Measurements from ENCODE around the gene CALHM2. TPM values are rescaled to one million over a fixed set of nuclear protein-coding genes. Genes with fewer than 3 reads are reported as not detected.
A peak's percentile ranks its signal among the peaks of the same experiment; 100 is the strongest.

The CALHM2 gene
- total and polyA plus RNA-seq, 12 donors: 5.2 to 23.5 (median 11.6) TPM

DNA sequence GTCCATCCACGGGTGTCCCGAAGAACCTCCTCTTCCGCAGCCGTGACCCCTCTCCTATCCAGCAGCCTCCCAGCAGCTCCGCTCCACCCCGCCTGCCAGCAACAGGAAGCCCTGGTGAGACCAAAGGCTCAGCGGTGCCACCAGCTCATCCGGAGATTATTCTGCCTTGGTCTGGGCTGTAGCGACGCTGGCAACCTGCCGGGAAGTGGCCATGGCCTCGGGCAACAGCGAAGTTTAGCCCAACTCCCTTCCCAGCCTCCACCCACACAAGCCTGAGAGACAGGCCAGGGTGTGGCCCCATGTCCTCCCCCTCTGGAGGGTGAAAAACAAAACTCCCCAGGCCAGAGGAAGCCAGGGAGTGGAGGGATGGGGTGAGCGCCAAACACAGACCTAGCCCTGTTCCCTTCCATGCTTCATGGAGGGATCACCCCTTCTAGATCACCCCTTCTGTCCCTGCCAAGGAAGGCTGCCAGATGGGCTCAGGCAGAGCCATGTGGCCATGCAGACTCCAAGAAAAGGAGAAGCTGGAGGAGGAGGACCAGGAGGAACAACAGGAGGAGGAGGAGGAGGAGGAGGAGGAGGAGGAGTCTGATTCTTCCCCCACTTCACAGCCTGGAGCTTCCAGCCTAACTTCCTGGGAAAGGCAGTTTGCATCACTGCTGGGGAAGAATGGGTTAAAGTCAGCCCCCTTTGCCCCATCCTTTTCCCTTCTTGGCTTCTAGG lies 918 bp downstream of the CALHM2 start:
- ATAC-seq (peak; percentile 48 to 81 (median 68)), DNase-seq (peak; percentile 69 to 80)
- Histone ChIP-seq H3K27me3 (peaks cover 0 to 5% (median 0%) of the 10 kb centered on the region in 7 donors), H3K9me3 (no peaks in the 10 kb centered on the region), H3K4me3 (peak overlapping the region; percentile 65 to 89 (median 82)), H3K27ac (peak overlapping the region; percentile 84 to 98 (median 95)), H3K36me3 (peaks cover 0 to 44% (median 28%) of the 10 kb centered on the region in 9 donors), H3K4me1 (peaks cover 24 to 59% (median 53%) of the 10 kb centered on the region in 9 donors)
- intact Hi-C loops (cut with DNase I): no loop called here
- WGBS, 2 donors: 27 to 42% methylated on average over 14 of the region's 14 CpGs
- TF ChIP-seq, protein P1, sequence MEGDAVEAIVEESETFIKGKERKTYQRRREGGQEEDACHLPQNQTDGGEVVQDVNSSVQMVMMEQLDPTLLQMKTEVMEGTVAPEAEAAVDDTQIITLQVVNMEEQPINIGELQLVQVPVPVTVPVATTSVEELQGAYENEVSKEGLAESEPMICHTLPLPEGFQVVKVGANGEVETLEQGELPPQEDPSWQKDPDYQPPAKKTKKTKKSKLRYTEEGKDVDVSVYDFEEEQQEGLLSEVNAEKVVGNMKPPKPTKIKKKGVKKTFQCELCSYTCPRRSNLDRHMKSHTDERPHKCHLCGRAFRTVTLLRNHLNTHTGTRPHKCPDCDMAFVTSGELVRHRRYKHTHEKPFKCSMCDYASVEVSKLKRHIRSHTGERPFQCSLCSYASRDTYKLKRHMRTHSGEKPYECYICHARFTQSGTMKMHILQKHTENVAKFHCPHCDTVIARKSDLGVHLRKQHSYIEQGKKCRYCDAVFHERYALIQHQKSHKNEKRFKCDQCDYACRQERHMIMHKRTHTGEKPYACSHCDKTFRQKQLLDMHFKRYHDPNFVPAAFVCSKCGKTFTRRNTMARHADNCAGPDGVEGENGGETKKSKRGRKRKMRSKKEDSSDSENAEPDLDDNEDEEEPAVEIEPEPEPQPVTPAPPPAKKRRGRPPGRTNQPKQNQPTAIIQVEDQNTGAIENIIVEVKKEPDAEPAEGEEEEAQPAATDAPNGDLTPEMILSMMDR (IDR thresholded peaks at IDR 0.05): no peak

DNA sequence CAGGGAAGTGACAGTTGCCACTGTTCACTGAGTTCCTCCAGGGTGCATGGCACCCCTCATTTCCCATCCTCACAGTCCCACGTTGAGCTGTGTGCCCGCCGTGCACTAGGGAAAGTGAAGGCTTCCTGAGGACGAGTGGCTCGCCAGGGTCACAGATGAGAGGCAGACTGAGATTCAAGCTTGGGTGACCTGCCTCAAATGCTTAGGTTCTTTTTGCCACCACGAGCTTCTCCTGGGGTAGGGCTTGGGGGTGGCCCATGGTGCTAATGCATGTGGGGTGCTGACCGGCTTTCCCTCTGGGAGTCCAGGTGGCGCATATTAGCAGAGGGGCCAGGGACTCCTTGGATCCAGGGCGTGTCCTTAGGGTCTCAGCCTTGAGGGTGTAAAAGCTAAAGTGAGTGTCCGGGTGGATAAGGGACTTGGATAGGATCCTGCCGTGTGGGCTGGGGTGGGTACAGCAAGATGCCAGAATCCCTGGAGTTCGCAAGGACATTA lies 1.9 kb downstream of the CALHM2 start:
- Histone ChIP-seq H3K36me3 (peaks cover 0 to 54% (median 28%) of the 10 kb centered on the region in 9 donors), H3K27ac (peak overlapping the region; percentile 58 to 98 (median 94)), H3K27me3 (peaks cover 0 to 5% (median 0%) of the 10 kb centered on the region in 7 donors), H3K4me1 (peaks cover 28 to 69% (median 63%) of the 10 kb centered on the region in 9 donors), H3K9me3 (no peaks in the 10 kb centered on the region), H3K4me3 (peak overlapping the region in 9 of 10 donors; percentile 65 to 89 (median 82))
- DNase-seq: no peak
- TF ChIP-seq, protein P1 (IDR thresholded peaks at IDR 0.05): no peak
- WGBS, 2 donors: 84 to 90% methylated on average over 12 of the region's 12 CpGs
- ATAC-seq: no peak
- intact Hi-C loops (cut with DNase I): no loop called here

DNA sequence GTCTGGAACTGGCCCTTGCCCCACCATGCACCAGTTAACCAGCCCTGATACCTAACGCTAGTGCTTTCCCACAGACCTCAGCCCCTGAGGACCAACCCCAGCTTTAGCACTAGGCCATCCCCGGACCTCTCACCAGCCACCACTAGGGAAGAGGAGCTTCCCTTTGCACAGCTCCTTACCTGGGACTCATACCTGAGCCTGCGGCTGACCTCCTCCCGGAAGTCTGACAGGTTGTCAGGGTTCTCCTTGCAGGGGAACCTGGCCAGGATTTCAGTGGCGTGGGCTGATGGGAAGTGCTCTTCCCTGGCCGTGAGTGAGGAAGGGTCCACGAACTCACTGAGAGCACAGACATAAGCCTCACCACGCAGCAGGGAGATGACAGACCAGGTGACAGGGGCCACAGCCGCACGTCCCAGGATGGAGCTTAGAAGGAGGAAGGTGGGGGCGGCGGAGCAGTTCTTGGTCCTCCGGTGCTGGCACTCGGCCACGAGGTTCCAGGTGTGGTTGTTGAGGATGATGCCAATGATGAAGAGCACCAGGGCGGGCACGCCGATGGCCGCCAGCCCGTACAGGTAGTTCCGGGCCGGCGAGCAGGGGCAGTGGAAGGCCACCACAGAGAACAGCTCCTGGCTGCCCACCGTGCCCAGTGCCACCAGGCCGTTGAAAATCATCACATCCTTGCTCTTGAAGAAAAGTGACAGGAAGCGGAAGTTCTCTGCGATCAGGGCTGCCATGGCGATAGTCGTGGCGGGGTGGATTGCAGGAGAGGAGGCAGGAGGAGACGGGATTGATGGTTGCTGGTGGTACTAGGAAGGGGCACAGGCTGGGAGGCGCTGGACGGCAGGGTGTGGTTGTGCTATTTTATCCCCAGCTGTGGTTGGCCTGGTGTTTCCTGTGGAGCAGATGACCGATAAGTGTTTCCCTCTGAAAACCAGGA lies 2.7 kb downstream of the CALHM2 start:
- ATAC-seq: no peak
- TF ChIP-seq, protein P1 (IDR thresholded peaks at IDR 0.05): no peak
- intact Hi-C loops (cut with DNase I): no loop called here
- peaks cover 0 to 5% (median 0%) of the 10 kb centered on the region in 7 donors for H3K27me3 ChIP-seq
- H3K4me3 ChIP-seq: peak overlapping the region; percentile 14 to 89 (median 82)
- peaks cover 3 to 62% (median 30%) of the 10 kb centered on the region in 9 donors for H3K36me3 ChIP-seq
- no peaks in the 10 kb centered on the region for H3K9me3 ChIP-seq
- H3K4me1 ChIP-seq: peaks cover 29 to 77% (median 71%) of the 10 kb centered on the region in 9 donors
- WGBS, 2 donors: 82 to 87% methylated on average over 34 of the region's 34 CpGs
- DNase-seq: no peak
- H3K27ac ChIP-seq: peak overlapping the region in 9 of 10 donors; percentile 55 to 98 (median 95)

DNA sequence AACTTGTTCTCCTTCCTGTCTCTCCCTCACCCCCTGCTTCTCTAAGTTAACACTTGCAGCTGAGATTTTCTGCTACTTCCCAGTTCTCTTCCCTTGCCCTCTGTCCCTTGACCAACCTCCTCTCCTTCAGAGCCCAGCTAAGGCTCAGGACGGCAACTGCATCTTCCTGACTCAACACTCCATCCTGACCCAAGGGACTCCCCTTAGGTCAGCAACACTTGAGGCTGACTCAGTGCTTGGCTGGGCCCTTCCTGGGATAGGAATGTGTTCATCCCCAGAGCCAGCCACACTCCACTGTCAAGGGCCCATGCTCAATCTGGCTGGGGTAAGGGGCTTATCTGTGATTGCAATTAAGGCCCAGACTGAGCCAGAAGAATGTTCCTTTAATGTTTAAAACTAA lies 3.4 kb downstream of the CALHM2 start:
- intact Hi-C loops (cut with DNase I): no loop called here
- TF ChIP-seq, protein P1 (IDR thresholded peaks at IDR 0.05): no peak
- DNase-seq (peak; percentile 58 to 60), ATAC-seq (peak in 5 of 8 donors; percentile 5 to 65 (median 21))
- peaks cover 32 to 84% (median 78%) of the 10 kb centered on the region in 9 donors for H3K4me1 ChIP-seq
- peak overlapping the region in 7 of 10 donors; percentile 18 to 89 (median 81) for H3K4me3 ChIP-seq
- peak overlapping the region in 8 of 10 donors; percentile 89 to 98 (median 95) for H3K27ac ChIP-seq
- 48 to 62% methylated on average over 1 of the region's 1 CpG for WGBS, 2 donors
- no peaks in the 10 kb centered on the region for H3K9me3 ChIP-seq
- H3K27me3 ChIP-seq: peaks cover 0 to 5% (median 0%) of the 10 kb centered on the region in 7 donors
- H3K36me3 ChIP-seq: peaks cover 3 to 69% (median 37%) of the 10 kb centered on the region in 9 donors
